ENCODE results near the gene SYAP1. TPM values are rescaled to one million over a fixed set of nuclear protein-coding genes. Genes with fewer than 3 reads are reported as not detected.

The SYAP1 gene
- total and polyA plus RNA-seq, 9 of the 15 experiments (the other 6 are each of a cell fraction or from before 2014, with no cell fraction given) = 5.7 to 35.3 (median 27.6) TPM

- TF ChIP-seq NCOA6 (IDR thresholded peaks at IDR 0.05) (no peak), CHD1 (IDR thresholded peaks at IDR 0.05; ENCODE audit: low read length) (no peak), RAD21 (CRISPR knock-in tag; conservative IDR thresholded peaks at IDR 0.05 in 1 of 2, IDR thresholded peaks at IDR 0.05 in 1 of 2) (no peak), TCF7 (IDR thresholded peaks at IDR 0.05; ENCODE audit: borderline replicate concordance) (no peak), HES1 (IDR thresholded peaks at IDR 0.05; ENCODE audit: low read depth) (no peak), SP2 (IDR thresholded peaks at IDR 0.05; ENCODE audit: extremely low read depth, low read depth, low read length, poor library complexity, severe bottlenecking) (no peak), MTA1 (IDR thresholded peaks at IDR 0.05; ENCODE audit: borderline replicate concordance) (peak; percentile 96), SMARCA4 (IDR thresholded peaks at IDR 0.05) (no peak), SRSF1 (IDR thresholded peaks at IDR 0.05; ENCODE audit: low read depth, low read length) (no peak), XRCC3 (IDR thresholded peaks at IDR 0.05) (no peak), EWSR1 (IDR thresholded peaks at IDR 0.05; ENCODE audit: borderline replicate concordance, low read depth, partially characterized antibody) (no peak), EP300 (IDR thresholded peaks at IDR 0.05; ENCODE audit: low read length) (no peak), HNRNPUL1 (IDR thresholded peaks at IDR 0.05; ENCODE audit: low read length) (no peak), ETV6 (IDR thresholded peaks at IDR 0.05; ENCODE audit: borderline replicate concordance in 1 of 2, low read depth in 2 of 2, low read length in 1 of 2) (0 out of 4 replicates have a peak, but pooled peaks of 1 of the 2 experiments have one; percentile 20), ETV6 (CRISPR knock-in tag; IDR thresholded peaks at IDR 0.05; ENCODE audit: borderline replicate concordance) (no peak), ZNF511 (CRISPR knock-in tag; IDR thresholded peaks at IDR 0.05) (no peak), BCOR (IDR thresholded peaks at IDR 0.05) (0 out of 2 replicates have a peak, but pooled peaks have one; percentile 12), NR2F6 (CRISPR knock-in tag; IDR thresholded peaks at IDR 0.05) (no peak), TBL1XR1 (IDR thresholded peaks at IDR 0.05; ENCODE audit: low read length in 2 of 2) (peak in 1 of 2 experiments; percentile 72; a peak in 1 of 4 replicates), HDAC6 (IDR thresholded peaks at IDR 0.05; ENCODE audit: low read depth, low read length) (no peak), THAP12 (CRISPR knock-in tag; IDR thresholded peaks at IDR 0.05) (no peak), ZNF134 (CRISPR knock-in tag; conservative IDR thresholded peaks at IDR 0.05) (no peak), SMARCB1 (IDR thresholded peaks at IDR 0.05; ENCODE audit: insufficient read length, low read depth) (no peak), LARP7 (IDR thresholded peaks at IDR 0.05) (no peak), DNMT1 (IDR thresholded peaks at IDR 0.05) (no peak), GATA2 (CRISPR knock-in tag; IDR thresholded peaks at IDR 0.05) (no peak), ELF4 (CRISPR knock-in tag; IDR thresholded peaks at IDR 0.05) (0 out of 2 replicates have a peak, but pooled peaks have one; percentile 22), RHOXF2B (CRISPR knock-in tag; conservative IDR thresholded peaks at IDR 0.05) (no peak)
These were observed at the start of gene SYAP1 (continued) for GRCh38 chrX:16719334-16720084.

Measured in K562 (cell line).